Measurements from ENCODE around the gene AMIGO3. TPM values are rescaled to one million over a fixed set of nuclear protein-coding genes. Genes with fewer than 3 reads are reported as not detected.

The AMIGO3 gene
- total and polyA plus RNA-seq, 2 experiments from 2014 or later: 2.9 to 10.4 TPM

GRCh38 chr3:49751501-49751900 is 32.0 kb upstream of the AMIGO3 start:
- peaks cover 62% of the 10 kb centered on the region for H3K79me2 ChIP-seq (replicated peaks; ENCODE audit: insufficient read depth)
- TF ChIP-seq ZNF114 (CRISPR knock-in tag; IDR thresholded peaks at IDR 0.05) (no peak), STAT1 (IDR thresholded peaks at IDR 0.05; ENCODE audit: unreplicated experiment) (no peak), EZH2 (IDR thresholded peaks at IDR 0.05; ENCODE audit: low read depth, unreplicated experiment) (no peak), NANOG (IDR thresholded peaks at IDR 0.05; ENCODE audit: borderline replicate concordance) (no peak), CREB1 (CRISPR knock-in tag; IDR thresholded peaks at IDR 0.05; ENCODE audit: low read depth) (no peak), ZNF331 (CRISPR knock-in tag; IDR thresholded peaks at IDR 0.05; ENCODE audit: low read depth) (no peak), ETS1 (IDR thresholded peaks at IDR 0.05) (no peak), JUNB (IDR thresholded peaks at IDR 0.05; ENCODE audit: unreplicated experiment) (no peak), EZH2phosphoT487 (IDR thresholded peaks at IDR 0.05; ENCODE audit: unreplicated experiment) (no peak), ZNF462 (CRISPR knock-in tag; IDR thresholded peaks at IDR 0.05) (no peak), REST (IDR thresholded peaks at IDR 0.05; ENCODE audit: unreplicated experiment) (no peak), POLR2AphosphoS5 (IDR thresholded peaks at IDR 0.05; ENCODE audit: low read depth) (no peak), CTCF (conservative IDR thresholded peaks at IDR 0.05; ENCODE audit: low read depth in 2 of 2) (no peak)

More at GRCh38 chr3:49751501-49751900, 32.0 kb upstream of the AMIGO3 start:
- Mint-ChIP-seq H3K4me3 (no peak overlapping the region), H3K4me1 (peaks cover 4% of the 10 kb centered on the region; the same call in 2 of the 3 replicates), H3K27me3 (ENCODE audit: insufficient read depth, low read depth, poor library complexity) (no peaks in the 10 kb centered on the region), H3K27ac (no peak overlapping the region; the same call in 1 of the 2 replicates), H3K9me3 (no peaks in the 10 kb centered on the region), H3K36me3 (ENCODE audit: low read depth) (0 out of 3 replicates have a peak, but pooled peaks cover 2% of the 10 kb centered on the region)
- no peak overlapping the region for H3K4me2 ChIP-seq
- DNase-seq (ENCODE audit: low spot score) (no peak), ATAC-seq (no peak)
- 0 out of 2 replicates have a peak, but pooled peaks cover 4% of the 10 kb centered on the region for H3F3A ChIP-seq (replicated peaks; ENCODE audit: low read depth)
- H2AFZ ChIP-seq: no peak overlapping the region
- peaks cover 15% of the 10 kb centered on the region for H4K20me1 ChIP-seq (replicated peaks; ENCODE audit: insufficient read depth)
- no peak overlapping the region for H3K27ac ChIP-seq (ENCODE audit: low read depth)
- no peaks in the 10 kb centered on the region for H3K4me1 ChIP-seq (ENCODE audit: insufficient read depth)
- H3K4me3 ChIP-seq: no peak overlapping the region
- no peaks in the 10 kb centered on the region for H3K36me3 ChIP-seq (ENCODE audit: insufficient read depth)
- no peaks in the 10 kb centered on the region for H3K9me2 ChIP-seq (ENCODE audit: insufficient read depth)
- H3K27me3 ChIP-seq (ENCODE audit: insufficient read depth): no peaks in the 10 kb centered on the region
